PC-9 (cell line): Measurements from ENCODE around the gene MRPS14. TPM values are rescaled to one million over a fixed set of nuclear protein-coding genes. Genes with fewer than 3 reads are reported as not detected.

Source experiments
- BruUV-seq: library from RNA; stranded (reverse); fragments of 400-500 nt; replicated peaks from 2 replicates; lab custom pipeline; 2021; lab: Mats Ljungman, UMichigan
- CTCF ChIA-PET: fragments of 300-600 bp; sonication (Branson Sonifier 250); formaldehyde crosslinking; loops from one replicate; lab custom pipeline; 2022; ENCODE audit warnings: antibody characterized with exemption; lab: Charles Lee
- POLR2A ChIA-PET: fragments of 300-600 bp; sonication (Branson Sonifier 250); formaldehyde crosslinking; loops from one replicate; lab custom pipeline; 2022; ENCODE audit warnings: antibody characterized with exemption; ENCODE audit not compliant: unreplicated experiment; lab: Charles Lee
- DNase-seq, 2 experiments: peaks; one replicate each; pipeline versions ENCODE4 v3.0.0 to v3.0.0-alpha.2; 2015 to 2022; ENCODE audit warnings: mixed read lengths in 1 of 2
- H2AFZ ChIP-seq: fragments of 200-600 bp; sonication (generic); 2 replicates; pipeline ENCODE4 v1.8.1; 2017; ENCODE audit warnings: antibody characterized with exemption
- H3F3A ChIP-seq: fragments of 200-600 bp; sonication (generic); 2 replicates; pipeline ENCODE4 v1.8.1; 2017; ENCODE audit warnings: antibody characterized with exemption, mild to moderate bottlenecking, low read depth; ENCODE audit not compliant: insufficient read depth
- H3K27ac ChIP-seq: fragments of 200-600 bp; sonication (generic); 2 replicates; pipeline ENCODE4 v1.6.1; 2016; ENCODE audit warnings: mixed run types
- H3K27me3 ChIP-seq: fragments of 200-600 bp; sonication (generic); 2 replicates; pipeline ENCODE4 v1.6.1; 2016; ENCODE audit warnings: low read depth, mixed run types; ENCODE audit not compliant: insufficient read depth
- H3K36me3 ChIP-seq: fragments of 200-600 bp; sonication (generic); 2 replicates; pipeline ENCODE4 v1.6.1; 2016; ENCODE audit warnings: low read depth, mixed run types
- H3K4me1 ChIP-seq: fragments of 200-600 bp; sonication (generic); replicated peaks from 2 replicates; pipeline ENCODE4 v1.6.1; 2016; ENCODE audit warnings: mixed run types; ENCODE audit not compliant: insufficient read depth
- H3K4me2 ChIP-seq: fragments of 200-600 bp; sonication (generic); 2 replicates; pipeline ENCODE4 v1.6.1; 2017; ENCODE audit warnings: mixed run types
- H3K4me3 ChIP-seq: fragments of 200-600 bp; sonication (generic); 2 replicates; pipeline ENCODE4 v1.6.1; 2016; ENCODE audit warnings: mixed run types
- H3K79me2 ChIP-seq: fragments of 200-600 bp; sonication (generic); 2 replicates; pipeline ENCODE4 v1.6.1; 2017; ENCODE audit warnings: low read depth, mixed run types
- H3K9me2 ChIP-seq: fragments of 200-600 bp; sonication (generic); 2 replicates; pipeline ENCODE4 v1.8.1; 2017; ENCODE audit warnings: mild to moderate bottlenecking; ENCODE audit not compliant: insufficient read depth
- H3K9me3 ChIP-seq: fragments of 200-600 bp; sonication (generic); 2 replicates; pipeline ENCODE4 v1.8.1; 2016; ENCODE audit warnings: low read depth; ENCODE audit not compliant: insufficient read depth
- H4K20me1 ChIP-seq: fragments of 200-600 bp; sonication (generic); 2 replicates; pipeline ENCODE4 v1.8.1; 2017; ENCODE audit not compliant: insufficient read depth
- CTCF ChIP-seq: fragments of 200-600 bp; sonication (generic); conservative IDR thresholded peaks from 2 replicates; pipeline ENCODE4 v1.6.1; 2017; ENCODE audit warnings: mixed run types, antibody characterized with exemption, mild to moderate bottlenecking, moderate library complexity
- EZH2 ChIP-seq: fragments of 200-600 bp; sonication (generic); IDR thresholded peaks from 2 replicates; pipeline ENCODE4 v1.8.0; 2017; ENCODE audit warnings: antibody characterized with exemption, low read depth
- intact Hi-C: fragments of 100-400 bp; cut with micrococcal nuclease; formaldehyde crosslinking; loops from one replicate; pipeline ENCODE4 v1.10.0; 2022; ENCODE audit not compliant: unreplicated experiment
- total RNA-seq: library from RNA; stranded (reverse); gene quantifications from 2 replicates; pipeline ENCODE4 v1.2.3, GENCODE V29; 2021

The MRPS14 gene
- total RNA-seq, 1 experiment from 2014 or later = 28.8 TPM

- DNase-seq = no peak
- Histone ChIP-seq H3K9me2 (no peaks in the 10 kb centered on the region), H3F3A (peaks cover 5% of the 10 kb centered on the region; the same call in 1 of the 2 replicates), H4K20me1 (no peaks in the 10 kb centered on the region), H3K4me3 (no peak overlapping the region), H3K4me2 (no peak overlapping the region), H3K36me3 (no peaks in the 10 kb centered on the region), H3K27me3 (no peaks in the 10 kb centered on the region), H3K4me1 (peaks cover 22% of the 10 kb centered on the region), H3K79me2 (peaks cover 9% of the 10 kb centered on the region), H2AFZ (no peak overlapping the region), H3K27ac (no peak overlapping the region), H3K9me3 (no peaks in the 10 kb centered on the region)
- ChIA-PET CTCF (no interaction called here), POLR2A (interaction anchor here (0.6 kb wide), 1 partner anchor 15 kb away, joined by 5 read pairs; no protein-coding TSS in a partner anchor)
- TF ChIP-seq EZH2 = no peak
- no peak for TF ChIP-seq CTCF
- intact Hi-C loops = loop anchor here (5.0 kb wide), 1 partner anchor 733 kb away; no protein-coding TSS in a partner anchor
- BruUV-seq = no TSS peak
Measured at GRCh38 chr1:174995121-174995520, 28.1 kb downstream of the MRPS14 start.

GRCh38 chr1:174991473-174991872 lies 31.8 kb downstream of the MRPS14 start:
- Histone ChIP-seq H3K4me2 (no peak overlapping the region), H3K27me3 (no peaks in the 10 kb centered on the region), H3K9me2 (no peaks in the 10 kb centered on the region), H3K79me2 (no peaks in the 10 kb centered on the region), H3K27ac (no peak overlapping the region), H3K4me1 (peaks cover 4% of the 10 kb centered on the region), H2AFZ (no peak overlapping the region), H3K36me3 (no peaks in the 10 kb centered on the region), H4K20me1 (no peaks in the 10 kb centered on the region), H3K4me3 (no peak overlapping the region), H3K9me3 (no peaks in the 10 kb centered on the region), H3F3A (no peaks in the 10 kb centered on the region)
- intact Hi-C loops = no loop called here
- ChIA-PET CTCF (interaction anchor here (0.6 kb wide), 1 partner anchor 117 kb away, joined by 13 read pairs; no protein-coding TSS in a partner anchor), POLR2A (no interaction called here)
- BruUV-seq = no TSS peak
- TF ChIP-seq CTCF (no peak), EZH2 (no peak)
- DNase-seq = no peak

GRCh38 chr1:174990382-174990999 lies 32.7 kb downstream of the MRPS14 start:
- DNase-seq = no peak
- Histone ChIP-seq H3K4me3 (peak overlapping the region; percentile 12; the same call in 1 of the 2 replicates), H3K79me2 (no peaks in the 10 kb centered on the region), H4K20me1 (no peaks in the 10 kb centered on the region), H3K36me3 (no peaks in the 10 kb centered on the region), H3K9me3 (no peaks in the 10 kb centered on the region), H3K27ac (no peak overlapping the region), H3F3A (no peaks in the 10 kb centered on the region), H2AFZ (no peak overlapping the region), H3K4me1 (no peaks in the 10 kb centered on the region), H3K4me2 (peak overlapping the region; percentile 50), H3K9me2 (no peaks in the 10 kb centered on the region), H3K27me3 (no peaks in the 10 kb centered on the region)
- ChIA-PET CTCF (no interaction called here), POLR2A (no interaction called here)
- no peak for TF ChIP-seq CTCF
- no peak for TF ChIP-seq EZH2
- BruUV-seq = no TSS peak
- intact Hi-C loops = no loop called here
